Measurements from ENCODE around the gene PHF13.
A peak's percentile ranks its signal among the peaks of the same experiment; 100 is the strongest.

Gene PHF13

GRCh38 chr1:6602669-6603237, 10.8 kb upstream of the PHF13 start, which contains the start of gene KLHL21:
KLHL21 (minus strand) TSS chr1:6602869; CDS start chr1:6602817, 52 bp downstream.
- DNase-seq = peak; percentile 95

- DNase-seq = peak; percentile 84
These were observed 10.2 kb upstream of the PHF13 start for GRCh38 chr1:6603238-6603914.

GRCh38 chr1:6603915-6604558, 9.5 kb upstream of the PHF13 start:
- peak; percentile 95 for DNase-seq

DNA sequence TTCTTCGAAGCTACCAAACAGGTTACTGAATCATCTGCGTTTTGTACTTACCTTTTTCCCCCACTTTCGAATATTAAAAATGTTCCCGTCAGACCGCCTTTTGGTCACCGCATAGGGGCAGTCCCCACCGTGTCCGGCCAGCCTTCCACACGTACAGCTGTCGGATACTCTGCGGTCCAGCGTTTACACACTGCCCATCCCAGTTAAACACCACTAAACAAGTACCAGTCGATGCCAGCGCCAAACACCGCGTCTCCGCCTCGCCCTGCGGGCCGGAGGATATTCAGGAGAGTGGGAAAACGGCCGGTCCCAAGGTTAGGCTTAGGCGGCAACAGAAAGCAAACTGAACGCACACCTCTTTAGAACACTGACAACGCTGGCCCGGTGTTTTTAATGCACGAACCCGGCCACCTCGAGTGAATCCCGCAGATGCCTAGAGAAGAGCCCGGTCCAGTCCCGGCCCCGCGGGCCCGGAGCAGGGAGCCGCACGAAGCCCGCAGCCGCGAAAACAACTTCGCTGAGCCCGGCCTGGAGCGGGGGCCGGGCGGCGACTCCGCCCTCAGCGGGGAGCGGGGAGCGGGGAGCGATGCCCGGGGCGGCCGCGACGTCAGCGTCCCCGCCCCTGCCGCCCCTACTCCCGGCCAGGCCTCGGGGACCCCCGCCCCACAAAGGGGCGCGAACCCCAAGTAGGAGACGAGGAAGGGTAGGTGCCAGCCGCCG, 730 bp upstream of the PHF13 start:
- peak; percentile 73 for DNase-seq

- no peak for DNase-seq
These were observed 743 bp downstream of the PHF13 start for GRCh38 chr1:6614019-6614928.

- DNase-seq = no peak
These were observed 1.6 kb downstream of the PHF13 start for GRCh38 chr1:6614929-6615785.

DNA sequence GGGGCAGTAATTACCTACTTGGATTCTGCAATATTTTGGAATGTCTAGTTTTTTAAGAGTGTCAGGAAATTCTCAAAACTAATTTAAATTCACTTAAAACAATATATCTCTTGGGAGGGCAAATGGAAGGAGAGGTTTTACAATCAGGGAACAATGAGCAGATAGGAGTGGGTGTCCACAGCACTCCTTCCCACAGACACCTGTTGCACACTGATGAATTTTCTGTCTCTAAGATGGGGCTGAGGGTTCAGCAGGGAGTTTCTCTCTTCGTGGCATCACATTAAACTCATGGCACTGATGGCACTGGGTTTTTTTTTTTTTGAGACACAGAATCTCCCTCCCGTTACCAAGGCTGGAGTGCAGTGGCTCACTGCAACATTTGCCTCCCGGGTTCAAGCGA, 5.5 kb downstream of the PHF13 start:
- no peak for DNase-seq

DNA sequence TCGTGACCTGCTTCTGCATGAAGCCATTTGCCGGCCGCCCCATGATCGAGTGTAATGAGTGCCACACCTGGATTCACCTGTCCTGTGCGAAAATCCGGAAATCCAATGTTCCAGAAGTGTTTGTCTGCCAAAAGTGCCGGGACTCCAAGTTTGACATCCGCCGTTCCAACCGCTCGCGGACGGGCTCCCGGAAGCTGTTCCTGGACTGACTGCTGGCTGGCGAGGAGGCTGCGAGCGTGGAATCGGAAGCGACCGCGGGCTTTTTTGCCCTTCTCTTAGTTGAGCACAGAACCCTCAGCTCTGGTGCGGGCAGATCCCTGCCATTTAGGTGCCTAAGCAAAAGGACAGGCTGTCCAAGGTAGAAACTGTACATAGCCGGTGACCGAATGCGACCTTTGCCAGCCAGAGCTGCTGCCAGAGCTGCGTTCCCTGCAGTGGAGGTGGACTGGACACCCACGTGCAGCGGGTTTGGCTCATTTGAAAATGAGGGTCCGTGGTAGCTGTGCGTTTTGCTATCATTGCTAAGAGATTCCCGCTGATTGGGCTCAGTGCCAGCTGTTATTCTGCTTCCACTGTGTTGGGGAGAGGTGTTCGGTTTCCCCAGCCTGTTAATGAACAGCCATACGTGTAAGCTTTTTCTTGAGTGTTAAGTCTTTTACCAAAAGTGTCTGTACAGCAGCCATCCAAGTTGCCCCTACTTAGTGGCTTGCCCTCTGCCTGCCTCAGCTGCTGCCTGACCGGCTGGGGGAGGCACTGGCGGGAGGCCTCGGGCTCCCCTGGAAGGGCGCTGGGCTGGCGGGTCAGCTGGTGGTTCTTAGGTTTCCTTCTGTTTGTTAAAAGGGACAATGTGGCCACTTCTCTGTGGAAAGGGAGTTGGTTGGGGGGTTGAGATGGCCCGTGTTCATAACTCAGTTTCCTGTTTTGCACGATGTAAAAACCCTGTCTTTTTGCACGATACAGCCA, 8.2 kb downstream of the PHF13 start:
- no peak for DNase-seq

- DNase-seq = no peak
These were observed 9.0 kb downstream of the PHF13 start for GRCh38 chr1:6622396-6623152.

DNA sequence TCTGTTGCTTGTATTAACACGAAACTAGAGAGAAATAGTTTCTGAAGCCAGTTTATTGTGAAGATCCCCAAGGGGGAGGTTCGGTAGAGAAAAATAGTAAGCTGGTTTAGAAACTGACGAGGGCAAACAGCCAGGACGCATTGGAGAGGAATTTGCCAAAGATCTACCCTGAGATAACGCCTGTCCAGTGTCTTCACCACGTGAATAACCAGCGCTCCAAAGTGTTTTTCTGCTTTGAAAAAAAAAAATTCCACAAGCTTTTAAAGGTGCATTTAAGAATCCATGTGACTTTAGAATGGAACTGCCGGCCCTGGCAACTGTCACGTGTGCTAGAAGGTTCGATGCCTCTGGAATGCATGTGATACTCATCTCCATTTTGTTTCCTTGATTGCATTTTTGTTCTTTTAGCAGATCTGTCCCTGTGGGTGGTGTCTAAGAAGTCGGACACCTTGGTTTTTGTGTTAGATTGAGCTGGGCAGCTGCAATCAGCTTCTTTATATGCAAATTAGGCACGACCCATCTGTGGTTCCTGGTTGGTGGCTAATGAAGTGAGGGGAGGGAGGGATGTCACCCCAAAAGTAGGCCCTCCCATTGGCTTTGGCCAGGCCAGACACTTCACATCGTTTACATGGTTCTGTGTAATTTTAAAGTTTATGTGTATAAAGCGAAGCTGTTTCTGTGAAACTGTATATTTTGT, 9.9 kb downstream of the PHF13 start:
- peak; percentile 64 for DNase-seq

DNA sequence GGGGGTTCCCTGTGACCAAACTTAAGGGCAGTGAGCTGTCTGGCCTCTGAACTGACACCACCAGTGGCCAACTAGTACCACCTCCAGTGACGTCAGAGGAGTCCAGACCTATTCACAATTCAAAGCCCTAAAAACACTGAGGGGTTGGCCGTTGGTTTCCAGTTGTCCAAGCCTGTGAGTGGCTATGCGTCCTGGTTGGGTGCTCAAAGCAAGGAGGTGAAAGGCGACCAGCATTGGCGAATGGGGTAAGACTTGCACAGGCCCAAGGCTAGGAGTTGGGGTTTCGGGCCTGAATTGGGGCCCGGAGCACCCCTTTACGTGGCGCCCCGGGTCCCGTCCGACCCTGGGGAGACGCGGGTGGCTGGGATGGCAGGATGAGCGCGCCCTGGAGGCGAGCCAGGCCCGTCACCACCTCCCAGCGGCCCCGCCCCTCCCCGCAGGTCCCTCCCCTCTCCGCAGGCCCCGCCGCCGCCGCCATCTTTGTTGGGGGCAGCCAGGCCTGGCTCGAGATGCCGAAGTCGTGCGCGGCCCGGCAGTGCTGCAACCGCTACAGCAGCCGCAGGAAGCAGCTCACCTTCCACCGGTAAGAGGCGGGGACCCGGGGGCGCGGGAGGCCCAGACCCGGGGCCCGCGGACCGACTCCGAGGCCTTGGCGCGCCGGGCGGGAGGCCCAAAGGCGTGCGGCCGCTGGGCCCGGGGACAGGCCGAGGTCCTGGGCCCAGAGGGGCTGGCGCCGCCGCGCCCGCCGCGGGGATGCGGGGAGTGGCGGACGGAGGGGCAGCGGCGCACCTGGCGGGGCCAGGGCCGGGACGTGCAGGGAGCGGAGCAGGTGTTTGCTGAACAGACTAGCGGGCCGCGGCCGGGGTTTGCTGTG, 11.4 kb downstream of the PHF13 start, which contains the start of gene THAP3:
Gene THAP3, plus strand, starts transcription at position 159 of the 874 bp plus-strand sequence. Its CDS starts 351 bp downstream, at position 510.
- peak; percentile 94 for DNase-seq

- no peak for DNase-seq
These were observed 12.1 kb downstream of the PHF13 start for GRCh38 chr1:6625584-6626149.

GRCh38 chr1:6627031-6627430, 13.5 kb downstream of the PHF13 start:
- DNase-seq = no peak

GRCh38 chr1:6627841-6628545, 14.5 kb downstream of the PHF13 start:
- DNase-seq = no peak

GRCh38 chr1:6628971-6629479, 15.5 kb downstream of the PHF13 start:
- no peak for DNase-seq

DNA sequence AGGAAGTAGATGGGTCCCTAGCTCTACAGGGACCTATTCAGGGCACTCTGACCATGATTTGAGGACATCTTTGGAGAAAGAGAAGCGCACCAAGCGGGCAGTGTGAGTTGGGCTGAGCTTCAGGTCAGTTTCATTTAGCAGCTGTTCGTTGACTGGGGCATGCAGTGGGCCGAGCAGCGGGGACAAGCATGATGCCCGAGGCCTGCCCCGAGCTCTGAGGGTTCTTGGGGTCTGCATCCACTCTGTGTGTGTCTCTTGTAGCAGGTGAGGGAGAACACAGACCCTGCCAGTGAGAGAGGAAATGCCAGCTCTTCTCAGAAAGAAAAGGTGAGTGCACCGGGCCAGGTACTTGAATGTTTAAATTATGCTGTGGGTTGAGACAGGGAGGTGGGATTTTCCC, 16.5 kb downstream of the PHF13 start:
- DNase-seq = no peak
